HepG2 (cell line): Measurements from ENCODE around the gene INPP4B. TPM values are rescaled to one million over a fixed set of nuclear protein-coding genes. Genes with fewer than 3 reads are reported as not detected.

Experiments
- ATAC-seq: fragments of 200-7000 bp; cut with Tn5 transposase; 3 replicates; pipeline ENCODE4 v1.9.1; 2020; ENCODE audit warnings: mild to moderate bottlenecking, moderate library complexity
- BruUV-seq: library from RNA; stranded (reverse); fragments of 400-500 nt; replicated peaks from 2 replicates; lab custom pipeline; 2021; lab: Mats Ljungman, UMichigan
- CTCF ChIA-PET: fragments of 300-600 bp; formaldehyde crosslinking; extraction: SDS; loops from one replicate; lab custom pipeline; 2021; ENCODE audit warnings: low total read pairs, inconsistent platforms, low intra/inter-chr PET ratio; lab: Yijun Ruan, JAX
- POLR2A ChIA-PET: fragments of 350-600 bp; sonication (Branson Sonifier 250); formaldehyde crosslinking; loops from one replicate; lab custom pipeline; 2020; ENCODE audit warnings: antibody characterized with exemption, inconsistent platforms; lab: Yijun Ruan, JAX
- DNase-seq: peaks from one replicate; pipeline ENCODE4 v3.0.0-alpha.2; 2015; ENCODE audit warnings: low spot score
- FAIRE-seq: peaks from 3 replicates; lab custom pipeline; 2011; peaks lifted over from hg19 to GRCh38; lab: Jason Lieb, UNC
- H2AFZ ChIP-seq: one replicate; pipeline ENCODE4 v1.6.1; 2011; ENCODE audit warnings: low read length, inconsistent platforms
- H3K27ac ChIP-seq: fragments of 300-600 bp; 3 replicates; pipeline ENCODE4 v1.8.0; 2011; ENCODE audit warnings: mixed run types, mild to moderate bottlenecking, mixed read lengths, low read length, inconsistent platforms; ENCODE audit not compliant: insufficient read depth; ENCODE audit errors: extremely low read length
- H3K27me3 ChIP-seq, 2 experiments: fragments of 200-600 bp in 1 of 2; 2 replicates in 1 of 2; 3 replicates in 1 of 2; pipeline versions ENCODE4 v1.6.0 to v1.8.0; 2011; ENCODE audit warnings: low read length in 2 of 2, mild to moderate bottlenecking in 2 of 2, moderate library complexity in 2 of 2, inconsistent platforms in 1 of 2; ENCODE audit not compliant: insufficient read depth in 2 of 2, control insufficient read depth in 1 of 2
- H3K36me3 ChIP-seq, 2 experiments: fragments of 200-600 bp in 1 of 2; replicated peaks in 1 of 2; 2 replicates in 1 of 2; 3 replicates in 1 of 2; pipeline versions ENCODE4 v1.5.1 to v1.8.0; 2011; ENCODE audit warnings: low read length in 2 of 2, inconsistent platforms in 1 of 2; ENCODE audit not compliant: insufficient read depth in 2 of 2, control insufficient read depth in 1 of 2
- H3K4me1 ChIP-seq: 2 replicates; pipeline ENCODE4 v1.5.1; 2012; ENCODE audit warnings: low read length, inconsistent platforms; ENCODE audit not compliant: insufficient read depth
- H3K4me2 ChIP-seq: 2 replicates; pipeline ENCODE4 v1.6.0; 2011; ENCODE audit warnings: low read depth, low read length, inconsistent platforms
- H3K4me3 ChIP-seq, 3 experiments: fragments of 200-600 bp in 1 of 3; sonication (generic), shearing (Covaris generic) in 1 of 3; replicated peaks in 1 of 3; 2 replicates each; pipeline ENCODE4 v1.5.1; 2011 to 2016; ENCODE audit warnings: low read length in 3 of 3, inconsistent platforms in 2 of 3, low read depth in 2 of 3, mild to moderate bottlenecking in 2 of 3, control low read depth in 1 of 3, mixed read lengths in 1 of 3; ENCODE audit not compliant: insufficient read depth in 1 of 3
- H3K79me2 ChIP-seq: one replicate; pipeline ENCODE4 v1.6.1; 2011; ENCODE audit warnings: low read length, inconsistent platforms; ENCODE audit not compliant: insufficient read depth
- H3K9ac ChIP-seq: 2 replicates; pipeline ENCODE4 v1.6.0; 2011; ENCODE audit warnings: mild to moderate bottlenecking, low read depth, low read length, inconsistent platforms; ENCODE audit not compliant: insufficient read depth
- H3K9me3 ChIP-seq: 2 replicates; pipeline ENCODE4 v1.5.1; 2012; ENCODE audit warnings: mild to moderate bottlenecking, low read length
- H4K20me1 ChIP-seq: 2 replicates; pipeline ENCODE4 v1.6.0; 2011; ENCODE audit warnings: inconsistent platforms, mild to moderate bottlenecking, low read length, moderate library complexity; ENCODE audit not compliant: insufficient read depth
- CREB3 ChIP-seq: sonication (generic); formaldehyde crosslinking; IDR thresholded peaks from 2 replicates; pipeline ENCODE4 v1.5.0; 2020; ENCODE audit warnings: missing genetic modification reagents
- DBP ChIP-seq: sonication (generic); formaldehyde crosslinking; IDR thresholded peaks from 2 replicates; pipeline ENCODE4 v1.4.0; 2020; ENCODE audit warnings: missing genetic modification reagents; ENCODE audit errors: not compliant biosample characterization
- ERF ChIP-seq: IDR thresholded peaks from 2 replicates; pipeline ENCODE4 v1.6.1; 2018; ENCODE audit warnings: missing biosample characterization, missing genetic modification reagents
- HMGXB4 ChIP-seq, 2 experiments: sonication (generic) in 1 of 2; formaldehyde crosslinking in 1 of 2; IDR thresholded peaks; 2 replicates each; pipeline versions ENCODE4 v1.4.0 to v1.6.1; 2018 to 2020; ENCODE audit warnings: missing genetic modification reagents in 2 of 2, borderline replicate concordance in 1 of 2, low read depth in 1 of 2, mild to moderate bottlenecking in 1 of 2, missing biosample characterization in 1 of 2
- IRX3 ChIP-seq: sonication (generic); formaldehyde crosslinking; IDR thresholded peaks from 2 replicates; pipeline ENCODE4 v1.8.1; 2023; ENCODE audit warnings: mild to moderate bottlenecking, low read depth, missing genetic modification reagents, borderline replicate concordance
- MAZ ChIP-seq, 2 experiments: sonication (generic) in 1 of 2; formaldehyde crosslinking in 1 of 2; IDR thresholded peaks; 2 replicates each; pipeline versions ENCODE4 v1.5.0 to v1.6.1; 2012 to 2020; ENCODE audit warnings: low read depth in 2 of 2, mild to moderate bottlenecking in 2 of 2, borderline replicate concordance in 1 of 2, improper control_type of control experiment in 1 of 2, low read length in 1 of 2, missing genetic modification reagents in 1 of 2, moderate library complexity in 1 of 2
- NR2F1 ChIP-seq, 2 experiments: fragments of 450-650 bp in 1 of 2; formaldehyde crosslinking in 1 of 2; IDR thresholded peaks; 2 replicates each; pipeline versions ENCODE4 v1.5.0 to v1.6.1; 2016 to 2020; ENCODE audit warnings: mild to moderate bottlenecking in 1 of 2, missing compliant biosample characterization in 1 of 2, missing genetic modification reagents in 1 of 2, moderate library complexity in 1 of 2
- PITX1 ChIP-seq: sonication (generic); formaldehyde crosslinking; IDR thresholded peaks from 2 replicates; pipeline ENCODE4 v1.5.1; 2020; ENCODE audit warnings: mild to moderate bottlenecking, missing genetic modification reagents
- POLR2AphosphoS5 ChIP-seq: IDR thresholded peaks from 2 replicates; pipeline ENCODE4 v1.6.1; 2012; ENCODE audit warnings: low read depth, low read length
- RCOR2 ChIP-seq: IDR thresholded peaks from 2 replicates; pipeline ENCODE4 v1.6.1; 2016; ENCODE audit warnings: missing biosample characterization, missing genetic modification reagents
- RFXANK ChIP-seq: IDR thresholded peaks from 2 replicates; pipeline ENCODE4 v1.6.1; 2016
- UBTF ChIP-seq: sonication (generic); formaldehyde crosslinking; IDR thresholded peaks from 2 replicates; pipeline ENCODE4 v1.4.0; 2020; ENCODE audit warnings: mild to moderate bottlenecking, missing genetic modification reagents
- ZKSCAN5 ChIP-seq: sonication (generic); formaldehyde crosslinking; IDR thresholded peaks from 2 replicates; pipeline ENCODE4 v1.5.1; 2020; ENCODE audit warnings: mild to moderate bottlenecking, missing genetic modification reagents
- ZNF253 ChIP-seq: sonication (generic); formaldehyde crosslinking; IDR thresholded peaks from 2 replicates; pipeline ENCODE4 v1.8.0; 2022; ENCODE audit warnings: mild to moderate bottlenecking, missing genetic modification reagents, borderline replicate concordance
- ZNF326 ChIP-seq: sonication (generic); formaldehyde crosslinking; IDR thresholded peaks from 2 replicates; pipeline ENCODE4 v1.4.0; 2020; ENCODE audit warnings: missing genetic modification reagents, borderline replicate concordance
- ZNF44 ChIP-seq: sonication (generic); formaldehyde crosslinking; IDR thresholded peaks from 2 replicates; pipeline ENCODE4 v1.5.1; 2020; ENCODE audit warnings: mild to moderate bottlenecking, missing genetic modification reagents
- WGBS: methylation state at CpG from one replicate; pipeline ENCODE4 v1.1.6; 2017; ENCODE audit warnings: low lambda C conversion rate; 5-methylcytosine and 5-hydroxymethylcytosine counted together
- in situ Hi-C: cut with HindIII; loops from 2 replicates; pipeline ENCODE4 v1.10.0; 2017; ENCODE audit warnings: low pct_unique_long_range_greater_than_20kb; ENCODE audit not compliant: extremely low pct_ligation_motif_present
- intact Hi-C: fragments of 100-400 bp; cut with micrococcal nuclease; formaldehyde crosslinking; loops from one replicate; pipeline ENCODE4 v1.10.0; 2022; ENCODE audit not compliant: unreplicated experiment
- polyA plus RNA-seq, 8 experiments: library from polyadenylated mRNA; depleted of rRNA in 3 of 8; stranded (reverse) in 7 of 8; unstranded in 1 of 8; fragments of >200 nt; fragmentation: Illumina TruSeq in 4 of 8; extraction: Trizol in 4 of 8; gene quantifications; 2 replicates each; pipeline versions ENCODE4 v1.2.1 to v1.2.3, GENCODE V29; 2011 to 2016; ENCODE audit warnings: low read depth in 4 of 8, missing spikeins in 1 of 8, mixed read lengths in 1 of 8; ENCODE audit not compliant: insufficient read depth in 1 of 8
- total RNA-seq, 5 experiments: library from RNA; depleted of rRNA; stranded (reverse); fragments of >200 nt; fragmentation: Illumina TruSeq; extraction: Trizol; gene quantifications; 2 replicates each; pipeline ENCODE4 v1.2.3, GENCODE V29; 2016; ENCODE audit warnings: low read depth in 1 of 5

The INPP4B gene
- total and polyA plus RNA-seq, 2 of the 13 experiments (the other 11 are each of a cell fraction or from before 2014, with no cell fraction given), result not detected

- in situ Hi-C loops (no loop called here), intact Hi-C loops (no loop called here)
- Histone ChIP-seq H3K4me1 (no peaks in the 10 kb centered on the region), H2AFZ (no peak overlapping the region), H3K9me3 (no peaks in the 10 kb centered on the region), H4K20me1 (no peaks in the 10 kb centered on the region), H3K27me3 (no peaks in the 10 kb centered on the region), H3K4me2 (no peak overlapping the region), H3K9ac (no peak overlapping the region), H3K36me3 (no peaks in the 10 kb centered on the region), H3K4me3 (no peak overlapping the region), H3K27ac (no peak overlapping the region), H3K79me2 (no peaks in the 10 kb centered on the region)
- POLR2A ChIA-PET, result no interaction called here
- DNase-seq (no peak), ATAC-seq (no peak), FAIRE-seq (no peak)
- CTCF ChIA-PET, result no interaction called here
- TF ChIP-seq ZNF326 (CRISPR knock-in tag), result no peak
- no peak for TF ChIP-seq DBP (CRISPR knock-in tag)
- no peak for TF ChIP-seq IRX3 (CRISPR knock-in tag)
- TF ChIP-seq ERF (CRISPR knock-in tag), result no peak
- no peak for TF ChIP-seq POLR2AphosphoS5
- TF ChIP-seq NR2F1 (CRISPR knock-in tag; IDR thresholded peaks at IDR 0.05), result no peak
- TF ChIP-seq ZNF253, result no peak
- no peak for TF ChIP-seq RFXANK (CRISPR knock-in tag)
- TF ChIP-seq ZNF44 (CRISPR knock-in tag), result no peak
- no peak for TF ChIP-seq ZKSCAN5 (CRISPR knock-in tag)
- TF ChIP-seq PITX1 (CRISPR knock-in tag), result no peak
- no peak for TF ChIP-seq UBTF (CRISPR knock-in tag)
- TF ChIP-seq HMGXB4 (CRISPR knock-in tag; IDR thresholded peaks at IDR 0.05; ENCODE audit: borderline replicate concordance in 1 of 2, low read depth in 1 of 2), result no peak
- no peak for TF ChIP-seq CREB3
- TF ChIP-seq RCOR2 (CRISPR knock-in tag), result no peak
- no peak for TF ChIP-seq MAZ (IDR thresholded peaks at IDR 0.05; ENCODE audit: borderline replicate concordance, low read depth, low read length)
- no peak for TF ChIP-seq MAZ (CRISPR knock-in tag; IDR thresholded peaks at IDR 0.05; ENCODE audit: low read depth)
- BruUV-seq, result no TSS peak
- 0% methylated on average over 2 of the region's 2 CpGs for WGBS
These were observed 602.8 kb downstream of the INPP4B start for GRCh38 chr4:142243255-142243654.
